Naive thymus-derived CD8-positive, alpha-beta T cell (primary cell): ENCODE results near the gene PTPRO. TPM values are rescaled to one million over a fixed set of nuclear protein-coding genes. Genes with fewer than 3 reads are reported as not detected.

Experiments
- ATAC-seq, 2 donors: fragments of 150-1000 bp; cut with Tn5 transposase in 1 of 2; sonication (Bioruptor Pico), chemical (Tn5 transposase) in 1 of 2; 1 replicate in 1 of 2; 2 replicates in 1 of 2; pipeline ENCODE4 v1.10.0; 2021; ENCODE audit warnings: mild to moderate bottlenecking in 2 of 2, moderate library complexity in 2 of 2
- POLR2A ChIA-PET: fragments of 350-600 bp; sonication (Branson Sonifier 250); formaldehyde crosslinking; loops from one replicate; lab custom pipeline; 2021; ENCODE audit warnings: antibody characterized with exemption; lab: Charles Lee
- DNase-seq, 10 donors: peaks; one replicate each; pipeline versions ENCODE4 v3.0.0 to v3.0.0-alpha.2; 2020 to 2022
- H3K27ac Mint-ChIP-seq, 10 donors: one replicate each; pipeline ENCODE4 v1.8.0; 2020 to 2022; ENCODE audit warnings: mild to moderate bottlenecking in 10 of 10, mixed read lengths in 10 of 10, moderate library complexity in 4 of 10, inconsistent platforms in 1 of 10
- H3K27me3 Mint-ChIP-seq, 5 donors: one replicate each; pipeline ENCODE4 v1.8.0; 2021 to 2022; ENCODE audit warnings: mixed read lengths in 5 of 5
- H3K36me3 Mint-ChIP-seq, 3 donors: one replicate each; pipeline ENCODE4 v1.8.0; 2020 to 2022; ENCODE audit warnings: mixed read lengths in 3 of 3, mild to moderate bottlenecking in 2 of 3, inconsistent platforms in 1 of 3
- H3K4me1 Mint-ChIP-seq, 4 donors: one replicate each; pipeline ENCODE4 v1.8.0; 2021 to 2022; ENCODE audit warnings: mixed read lengths in 4 of 4
- H3K4me3 Mint-ChIP-seq, 10 donors: one replicate each; pipeline ENCODE4 v1.8.0; 2020 to 2022; ENCODE audit warnings: mild to moderate bottlenecking in 10 of 10, mixed read lengths in 10 of 10, moderate library complexity in 6 of 10, inconsistent platforms in 1 of 10
- H3K9me3 Mint-ChIP-seq, 9 donors: one replicate each; pipeline ENCODE4 v1.8.0; 2020 to 2022; ENCODE audit warnings: mixed read lengths in 9 of 9, mild to moderate bottlenecking in 3 of 9, inconsistent platforms in 1 of 9, moderate library complexity in 1 of 9
- polyA plus RNA-seq, 3 donors: library from polyadenylated mRNA; unstranded; fragments of 300-500 nt; fragmentation: Illumina TruSeq; gene quantifications; one replicate each; pipeline ENCODE4 v1.2.3, GENCODE V29; 2021
- total RNA-seq, 8 experiments: library from RNA in 2 of 8; stranded (reverse) in 2 of 8; gene quantifications; one replicate each; pipeline ENCODE4 v1.2.3 and lab custom pipeline; 2021 to 2026

PTPRO gene
- total and polyA plus RNA-seq, 5 experiments from 2014 or later, result 0.56 to 4.4 (median 0.88) TPM

DNA sequence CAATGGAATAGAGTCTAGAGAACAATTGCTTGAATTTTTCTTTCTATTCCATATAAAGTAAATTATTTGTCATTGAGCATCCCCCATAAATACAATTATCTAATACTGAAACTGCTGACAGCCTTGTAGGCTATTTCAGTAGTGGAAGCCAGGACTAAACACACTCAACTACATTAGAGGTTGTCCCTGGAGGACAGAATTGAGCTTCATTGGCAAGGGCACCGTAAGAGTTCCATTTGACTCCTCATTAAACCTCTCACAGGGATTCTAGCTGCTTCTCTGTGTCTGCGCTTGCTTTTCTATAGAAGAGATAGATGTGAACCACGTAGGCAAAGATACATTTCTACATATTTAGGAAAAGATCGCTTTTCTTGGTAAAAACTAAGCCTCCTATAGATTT, 3.5 kb upstream of the PTPRO start:
- H3K27me3 Mint-ChIP-seq, result peaks cover 11 to 37% (median 23%) of the 10 kb centered on the region in 5 donors
- H3K9me3 Mint-ChIP-seq, result no peaks in the 10 kb centered on the region
- POLR2A ChIA-PET, result no interaction called here
- DNase-seq (no peak), ATAC-seq (no peak)
- peaks cover 3 to 8% (median 6%) of the 10 kb centered on the region in 4 donors for H3K4me1 Mint-ChIP-seq
- H3K36me3 Mint-ChIP-seq, result peaks cover 0 to 5% (median 0%) of the 10 kb centered on the region in 3 donors
- H3K4me3 Mint-ChIP-seq, result no peak overlapping the region
- no peak overlapping the region for H3K27ac Mint-ChIP-seq

DNA sequence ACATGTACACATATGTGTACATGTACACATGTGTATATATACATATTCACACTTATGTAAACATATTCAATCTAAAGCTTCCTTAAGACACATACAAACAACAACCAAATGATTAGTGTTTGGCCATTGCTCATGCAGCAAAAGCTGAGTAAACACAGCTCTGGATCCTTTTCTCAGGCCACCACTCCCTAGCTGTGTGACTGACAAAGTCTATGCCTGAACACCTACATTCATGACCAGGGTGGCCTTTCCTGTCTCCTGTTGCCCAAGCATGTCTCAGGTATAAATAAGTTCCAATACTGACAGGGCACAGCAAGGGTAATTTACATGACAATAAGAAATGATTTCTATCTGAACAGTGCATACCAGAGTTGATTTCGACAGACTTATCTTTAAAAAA, 1.4 kb upstream of the PTPRO start:
- peaks cover 17 to 47% (median 26%) of the 10 kb centered on the region in 5 donors for H3K27me3 Mint-ChIP-seq
- H3K4me1 Mint-ChIP-seq, result peaks cover 3 to 8% (median 6%) of the 10 kb centered on the region in 4 donors
- POLR2A ChIA-PET, result no interaction called here
- H3K36me3 Mint-ChIP-seq, result peaks cover 0 to 5% (median 0%) of the 10 kb centered on the region in 3 donors
- DNase-seq, result no peak
- H3K9me3 Mint-ChIP-seq, result no peaks in the 10 kb centered on the region
- no peak overlapping the region for H3K27ac Mint-ChIP-seq
- H3K4me3 Mint-ChIP-seq, result no peak overlapping the region
- no peak for ATAC-seq

DNA sequence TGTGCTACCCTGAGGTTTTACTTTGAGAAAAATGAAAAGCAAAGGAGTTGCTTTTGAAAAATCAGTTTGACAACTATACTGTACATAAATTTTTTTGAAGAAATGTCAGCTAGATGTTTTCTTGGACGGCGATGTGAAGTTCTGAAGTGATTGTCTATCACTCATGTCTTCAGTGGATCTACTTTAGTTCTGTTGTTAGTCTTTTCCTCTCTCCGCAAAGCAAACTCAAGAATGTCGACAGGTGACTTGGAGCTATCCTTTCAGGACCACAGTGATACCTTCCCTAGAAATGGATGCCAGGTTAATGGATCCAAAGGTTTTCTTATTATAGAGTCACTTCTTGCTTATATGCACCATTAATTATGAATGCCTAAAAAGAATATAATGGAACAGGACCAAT, 1.2 kb downstream of the PTPRO start:
- no peak for ATAC-seq
- POLR2A ChIA-PET, result no interaction called here
- DNase-seq, result no peak
- Mint-ChIP-seq H3K4me3 (peak overlapping the region in 1 of 10 donors; percentile 21), H3K27me3 (peaks cover 32 to 69% (median 38%) of the 10 kb centered on the region in 5 donors), H3K9me3 (no peaks in the 10 kb centered on the region), H3K36me3 (peaks cover 0 to 5% (median 0%) of the 10 kb centered on the region in 3 donors), H3K27ac (no peak overlapping the region), H3K4me1 (peaks cover 3 to 8% (median 6%) of the 10 kb centered on the region in 4 donors)

DNA sequence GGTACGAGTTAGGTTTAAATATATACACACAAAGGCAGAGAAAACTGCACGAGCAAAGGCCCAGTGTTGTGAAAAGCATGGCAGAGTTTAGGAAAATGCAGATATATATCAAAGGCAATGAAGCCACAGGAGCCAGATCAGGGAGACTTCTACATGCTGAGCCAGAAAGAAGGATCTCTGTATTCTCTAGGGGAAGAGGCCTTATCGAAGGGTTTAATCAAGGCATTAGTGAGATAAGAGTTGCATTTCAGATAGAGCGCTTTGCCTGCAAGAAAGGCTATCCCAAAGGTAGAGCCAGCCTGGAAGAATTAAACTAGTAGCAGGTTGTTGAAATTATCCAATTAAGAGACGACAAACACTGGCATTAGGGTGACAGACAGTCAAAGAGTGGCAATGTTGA, 7.6 kb downstream of the PTPRO start:
- Mint-ChIP-seq H3K27me3 (peaks cover 21 to 54% (median 32%) of the 10 kb centered on the region in 5 donors), H3K36me3 (no peaks in the 10 kb centered on the region), H3K4me3 (no peak overlapping the region), H3K4me1 (no peaks in the 10 kb centered on the region), H3K9me3 (no peaks in the 10 kb centered on the region), H3K27ac (no peak overlapping the region)
- ATAC-seq, result no peak
- no peak for DNase-seq
- POLR2A ChIA-PET, result no interaction called here

DNA sequence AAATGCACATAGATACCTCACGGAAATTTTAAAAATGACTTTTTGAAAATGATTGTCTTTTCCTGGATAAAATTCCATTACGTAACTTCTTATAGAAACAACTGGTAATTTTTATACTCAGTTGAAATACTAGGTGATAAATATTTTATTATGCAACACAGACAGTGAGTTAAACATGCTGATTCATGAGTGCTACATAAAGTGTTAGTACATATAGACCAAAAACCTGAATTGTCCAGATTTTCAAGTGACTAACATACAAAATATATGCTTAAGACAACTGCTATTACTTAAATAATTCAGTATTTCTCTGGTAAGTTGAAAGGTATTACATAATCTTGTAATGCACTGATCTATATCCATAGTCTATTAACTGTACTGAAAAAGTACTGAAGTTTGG, 11.9 kb downstream of the PTPRO start:
- H3K9me3 Mint-ChIP-seq, result no peaks in the 10 kb centered on the region
- DNase-seq, result no peak
- POLR2A ChIA-PET, result no interaction called here
- H3K4me1 Mint-ChIP-seq, result no peaks in the 10 kb centered on the region
- peaks cover 12 to 44% (median 20%) of the 10 kb centered on the region in 5 donors for H3K27me3 Mint-ChIP-seq
- no peak overlapping the region for H3K4me3 Mint-ChIP-seq
- H3K27ac Mint-ChIP-seq, result no peak overlapping the region
- H3K36me3 Mint-ChIP-seq, result no peaks in the 10 kb centered on the region
- ATAC-seq, result no peak

DNA sequence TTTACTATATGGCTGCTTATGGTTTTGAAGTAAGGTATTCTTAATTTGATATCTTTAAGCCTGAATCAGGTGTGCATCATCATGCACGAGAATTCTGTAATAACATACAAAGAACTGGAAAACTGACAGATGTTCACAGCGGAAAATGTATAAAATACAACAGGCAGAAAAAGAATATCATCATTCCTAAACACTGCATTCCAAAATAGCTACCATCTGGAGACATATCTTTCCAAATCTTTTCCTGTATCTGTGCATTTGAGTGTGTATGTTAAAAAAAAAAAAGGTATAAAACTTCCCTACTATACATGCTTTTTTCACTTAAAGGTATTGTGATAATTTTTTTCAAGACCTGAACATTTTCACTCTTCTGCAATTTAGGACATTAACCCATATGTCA, 13.7 kb downstream of the PTPRO start:
- ATAC-seq (no peak), DNase-seq (no peak)
- POLR2A ChIA-PET, result no interaction called here
- no peaks in the 10 kb centered on the region for H3K4me1 Mint-ChIP-seq
- no peaks in the 10 kb centered on the region for H3K9me3 Mint-ChIP-seq
- no peaks in the 10 kb centered on the region for H3K36me3 Mint-ChIP-seq
- no peak overlapping the region for H3K4me3 Mint-ChIP-seq
- peaks cover 8 to 47% (median 13%) of the 10 kb centered on the region in 5 donors for H3K27me3 Mint-ChIP-seq
- no peak overlapping the region for H3K27ac Mint-ChIP-seq

DNA sequence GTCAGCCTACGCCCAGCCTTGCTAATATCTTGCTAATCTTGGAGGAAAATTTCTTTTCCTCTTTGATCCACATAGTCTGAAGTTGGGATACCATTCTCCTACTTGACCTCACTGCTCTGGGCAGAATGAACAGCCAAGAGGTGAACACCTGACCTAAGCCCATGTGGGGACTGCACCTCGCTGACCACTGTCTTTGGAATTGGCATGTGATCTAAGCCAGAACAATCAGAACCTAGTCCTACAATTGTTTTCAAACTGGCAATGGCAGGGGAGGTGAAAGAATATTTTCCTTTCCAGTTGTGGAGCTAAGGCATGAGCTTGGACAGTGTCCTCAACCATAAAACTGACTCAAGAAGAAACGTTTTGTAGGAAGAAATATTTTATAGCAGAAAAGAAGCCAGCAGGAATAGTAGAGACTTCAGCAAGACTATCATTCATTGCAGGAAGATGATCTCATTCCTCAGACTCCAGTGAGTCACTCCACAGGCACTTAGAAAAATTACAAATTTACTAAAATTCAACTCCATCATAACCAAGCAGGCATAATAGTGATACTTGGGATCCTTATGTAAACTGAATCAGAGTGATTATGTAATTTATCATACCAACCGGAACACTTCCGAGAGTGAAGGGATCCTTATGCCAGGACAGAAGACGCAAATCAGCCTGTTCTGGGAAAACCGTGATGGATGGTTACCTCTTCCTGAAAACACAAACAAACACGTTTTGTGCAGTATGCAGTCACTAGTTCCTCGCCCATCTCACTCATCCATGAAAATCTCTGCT, 14.7 kb downstream of the PTPRO start:
- ATAC-seq, result no peak

DNA sequence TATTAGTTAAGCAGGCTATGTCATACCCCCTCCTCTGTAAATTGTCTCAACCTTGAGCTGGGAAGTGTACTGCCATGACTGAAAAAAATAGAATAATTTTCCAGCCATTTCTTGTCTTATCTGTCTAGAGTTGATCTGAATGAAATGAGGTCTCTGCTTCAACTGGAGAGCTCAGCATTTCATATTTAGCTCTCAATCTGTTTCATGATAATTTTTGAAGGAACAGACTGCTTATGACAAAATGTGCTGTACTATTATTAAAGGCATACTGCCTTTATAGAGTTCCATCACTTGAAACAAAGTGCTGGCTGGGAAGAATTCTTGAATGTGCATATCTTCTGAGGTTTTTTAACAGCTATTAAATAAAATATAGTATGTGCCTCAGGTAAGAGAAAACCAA, 19.1 kb downstream of the PTPRO start:
- H3K27me3 Mint-ChIP-seq, result peaks cover 6 to 47% (median 13%) of the 10 kb centered on the region in 5 donors
- no peaks in the 10 kb centered on the region for H3K36me3 Mint-ChIP-seq
- POLR2A ChIA-PET, result no interaction called here
- H3K4me1 Mint-ChIP-seq, result no peaks in the 10 kb centered on the region
- peaks cover 0 to 8% (median 0%) of the 10 kb centered on the region in 9 donors for H3K9me3 Mint-ChIP-seq
- ATAC-seq, result no peak
- DNase-seq, result no peak
- H3K27ac Mint-ChIP-seq, result no peak overlapping the region
- no peak overlapping the region for H3K4me3 Mint-ChIP-seq

More for the DNA sequence above, 14.7 kb downstream of the PTPRO start:
- no peak for DNase-seq
- H3K4me1 Mint-ChIP-seq, result no peaks in the 10 kb centered on the region
- H3K27ac Mint-ChIP-seq, result no peak overlapping the region
- POLR2A ChIA-PET, result no interaction called here
- no peak overlapping the region for H3K4me3 Mint-ChIP-seq
- peaks cover 8 to 47% (median 12%) of the 10 kb centered on the region in 5 donors for H3K27me3 Mint-ChIP-seq
- no peaks in the 10 kb centered on the region for H3K36me3 Mint-ChIP-seq
- H3K9me3 Mint-ChIP-seq, result no peaks in the 10 kb centered on the region

DNA sequence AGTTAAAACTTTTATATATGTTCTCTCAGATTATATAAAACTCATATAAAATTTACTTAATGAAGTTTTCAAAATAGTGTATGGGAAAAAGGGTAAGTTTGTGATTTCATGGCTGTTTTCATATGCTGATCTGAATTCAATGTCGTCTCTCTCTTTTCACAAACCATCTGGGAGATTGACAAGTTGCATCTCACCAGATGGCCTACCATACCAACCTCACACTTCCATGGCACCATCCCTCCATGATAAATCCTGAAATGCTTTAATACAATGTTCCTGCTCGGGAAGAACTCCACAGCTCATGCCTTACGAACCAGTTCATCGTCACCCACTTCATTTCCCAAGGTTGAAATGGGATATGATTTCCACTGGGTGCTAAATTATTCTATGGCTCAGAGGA, 22.3 kb downstream of the PTPRO start:
- Mint-ChIP-seq H3K27ac (no peak overlapping the region), H3K4me1 (peaks cover 0 to 2% (median 0%) of the 10 kb centered on the region in 4 donors), H3K36me3 (no peaks in the 10 kb centered on the region), H3K9me3 (peaks cover 0 to 8% (median 0%) of the 10 kb centered on the region in 9 donors), H3K4me3 (no peak overlapping the region), H3K27me3 (peaks cover 9 to 46% (median 16%) of the 10 kb centered on the region in 5 donors)
- ATAC-seq (no peak), DNase-seq (no peak)
- POLR2A ChIA-PET, result no interaction called here

DNA sequence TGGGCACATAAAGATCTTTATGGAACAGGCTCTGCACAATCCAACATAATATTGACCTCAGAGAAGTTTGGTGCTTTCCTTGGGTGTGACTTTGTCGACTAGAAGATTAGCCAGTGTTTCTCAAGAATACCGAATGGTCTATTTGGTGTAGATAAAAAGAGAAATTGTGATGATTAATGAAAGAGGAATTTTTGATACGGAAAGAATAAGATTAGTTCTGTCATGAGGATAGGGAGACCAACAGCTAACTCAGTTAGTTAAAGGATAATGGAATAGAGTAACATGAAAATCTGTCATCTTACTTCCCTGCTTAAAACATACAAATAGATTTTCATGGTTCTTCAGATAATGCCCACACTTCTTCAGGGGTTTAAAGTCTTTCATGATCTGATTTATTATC, 24.2 kb downstream of the PTPRO start:
- Mint-ChIP-seq H3K27me3 (peaks cover 9 to 37% (median 15%) of the 10 kb centered on the region in 5 donors), H3K4me1 (peaks cover 0 to 2% (median 0%) of the 10 kb centered on the region in 4 donors), H3K36me3 (no peaks in the 10 kb centered on the region), H3K27ac (no peak overlapping the region), H3K4me3 (no peak overlapping the region), H3K9me3 (peaks cover 0 to 8% (median 0%) of the 10 kb centered on the region in 9 donors)
- DNase-seq, result no peak
- POLR2A ChIA-PET, result no interaction called here
- ATAC-seq, result no peak

DNA sequence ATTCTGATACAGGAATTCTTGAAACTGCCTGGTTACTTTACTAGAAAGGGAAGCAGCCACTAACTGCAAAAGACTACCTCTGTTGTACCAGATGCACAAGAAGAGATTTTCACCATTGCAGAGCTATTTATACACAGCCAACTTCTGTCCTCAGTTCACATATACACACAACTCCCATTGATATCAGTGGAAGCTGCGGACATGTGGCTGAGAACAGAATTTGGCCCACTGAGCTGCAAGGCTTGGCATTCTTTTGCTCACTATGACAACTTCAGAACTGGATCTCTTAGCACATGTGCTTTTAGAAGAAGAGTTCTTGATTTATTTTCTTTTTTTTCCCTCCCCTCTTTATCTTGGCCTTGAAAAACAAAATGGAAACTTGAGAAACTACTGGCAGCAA, 28.3 kb downstream of the PTPRO start:
- DNase-seq, result no peak
- peaks cover 0 to 2% (median 0%) of the 10 kb centered on the region in 4 donors for H3K4me1 Mint-ChIP-seq
- H3K9me3 Mint-ChIP-seq, result no peaks in the 10 kb centered on the region
- POLR2A ChIA-PET, result no interaction called here
- no peak overlapping the region for H3K4me3 Mint-ChIP-seq
- ATAC-seq, result no peak
- no peaks in the 10 kb centered on the region for H3K36me3 Mint-ChIP-seq
- peaks cover 9 to 26% (median 13%) of the 10 kb centered on the region in 5 donors for H3K27me3 Mint-ChIP-seq
- no peak overlapping the region for H3K27ac Mint-ChIP-seq

DNA sequence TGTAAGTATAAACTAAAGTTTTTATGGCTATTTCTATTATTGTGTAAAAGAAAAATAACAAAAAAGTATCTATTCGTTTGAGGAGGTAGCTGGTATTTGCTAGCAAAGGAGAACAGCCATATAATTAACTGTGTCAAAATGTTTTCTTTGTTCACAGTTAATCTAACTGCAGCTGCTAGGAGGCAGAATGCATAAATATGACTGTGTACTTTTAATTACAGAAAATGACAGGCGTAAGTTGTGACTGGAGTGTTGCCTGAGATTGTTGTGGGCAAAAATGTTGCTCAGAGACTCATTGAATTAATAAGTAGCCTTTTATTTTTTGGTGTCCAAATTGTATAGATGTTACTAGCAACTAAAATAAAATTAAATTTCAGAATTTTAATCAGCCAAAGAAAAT, 33.5 kb downstream of the PTPRO start:
- H3K36me3 Mint-ChIP-seq, result no peaks in the 10 kb centered on the region
- POLR2A ChIA-PET, result no interaction called here
- H3K9me3 Mint-ChIP-seq, result no peaks in the 10 kb centered on the region
- no peaks in the 10 kb centered on the region for H3K4me1 Mint-ChIP-seq
- H3K27me3 Mint-ChIP-seq, result peaks cover 2 to 8% (median 5%) of the 10 kb centered on the region in 5 donors
- DNase-seq, result no peak
- ATAC-seq, result no peak
- no peak overlapping the region for H3K27ac Mint-ChIP-seq
- no peak overlapping the region for H3K4me3 Mint-ChIP-seq

DNA sequence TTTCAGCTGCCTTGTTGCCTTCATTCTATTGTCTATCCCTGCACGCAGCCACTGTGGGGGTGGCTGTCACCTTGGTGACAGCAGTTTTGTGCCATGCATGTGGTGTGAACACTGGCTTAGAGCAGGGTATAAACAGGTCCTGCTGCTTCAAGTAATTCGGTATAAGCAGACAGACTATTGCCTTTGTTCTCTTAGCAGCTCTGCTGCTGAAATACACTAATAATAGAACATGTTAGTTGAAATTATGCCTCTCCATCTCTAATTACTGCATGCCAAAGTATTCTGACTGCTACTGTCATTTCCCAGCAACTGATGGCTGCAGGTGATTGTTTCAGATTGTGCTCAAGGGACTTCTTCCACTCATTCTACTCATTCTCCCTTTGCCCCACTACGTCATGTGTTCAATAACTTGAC, 34.6 kb downstream of the PTPRO start:
- no peak for DNase-seq
- ATAC-seq, result no peak
- Mint-ChIP-seq H3K36me3 (no peaks in the 10 kb centered on the region), H3K9me3 (no peaks in the 10 kb centered on the region), H3K4me3 (no peak overlapping the region), H3K27me3 (peaks cover 2 to 7% (median 4%) of the 10 kb centered on the region in 5 donors), H3K4me1 (no peaks in the 10 kb centered on the region), H3K27ac (no peak overlapping the region)
- POLR2A ChIA-PET, result no interaction called here
